ENCODE measurements around the gene TRIM71. TPM values are rescaled to one million over a fixed set of nuclear protein-coding genes. Genes with fewer than 3 reads are reported as not detected.

TRIM71 gene
- total RNA-seq, 1 donor: not detected

DNA sequence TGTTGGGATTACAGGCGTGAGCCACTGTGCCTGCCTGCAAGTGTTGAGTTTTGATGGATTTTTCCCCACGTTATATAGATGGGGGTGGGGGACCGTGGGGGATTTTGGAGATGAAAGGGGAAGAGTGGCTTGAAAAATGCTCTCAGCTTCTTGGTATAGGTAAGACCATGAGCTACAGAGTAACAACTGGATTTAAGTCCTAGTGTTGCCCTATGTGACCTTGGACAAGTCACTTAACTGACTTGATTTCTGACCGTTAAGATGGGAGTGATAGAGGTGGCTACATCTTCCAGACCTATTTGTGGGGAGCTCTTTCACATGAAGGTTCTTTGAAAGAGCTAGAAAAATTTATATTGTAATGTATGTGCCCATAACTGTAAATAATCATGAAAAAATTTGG, 13.3 kb downstream of the TRIM71 start:
- TF ChIP-seq, protein P1, sequence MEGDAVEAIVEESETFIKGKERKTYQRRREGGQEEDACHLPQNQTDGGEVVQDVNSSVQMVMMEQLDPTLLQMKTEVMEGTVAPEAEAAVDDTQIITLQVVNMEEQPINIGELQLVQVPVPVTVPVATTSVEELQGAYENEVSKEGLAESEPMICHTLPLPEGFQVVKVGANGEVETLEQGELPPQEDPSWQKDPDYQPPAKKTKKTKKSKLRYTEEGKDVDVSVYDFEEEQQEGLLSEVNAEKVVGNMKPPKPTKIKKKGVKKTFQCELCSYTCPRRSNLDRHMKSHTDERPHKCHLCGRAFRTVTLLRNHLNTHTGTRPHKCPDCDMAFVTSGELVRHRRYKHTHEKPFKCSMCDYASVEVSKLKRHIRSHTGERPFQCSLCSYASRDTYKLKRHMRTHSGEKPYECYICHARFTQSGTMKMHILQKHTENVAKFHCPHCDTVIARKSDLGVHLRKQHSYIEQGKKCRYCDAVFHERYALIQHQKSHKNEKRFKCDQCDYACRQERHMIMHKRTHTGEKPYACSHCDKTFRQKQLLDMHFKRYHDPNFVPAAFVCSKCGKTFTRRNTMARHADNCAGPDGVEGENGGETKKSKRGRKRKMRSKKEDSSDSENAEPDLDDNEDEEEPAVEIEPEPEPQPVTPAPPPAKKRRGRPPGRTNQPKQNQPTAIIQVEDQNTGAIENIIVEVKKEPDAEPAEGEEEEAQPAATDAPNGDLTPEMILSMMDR (IDR thresholded peaks at IDR 0.05; ENCODE audit: insufficient read depth, low read depth, low read length): no peak
- no peak for DNase-seq (ENCODE audit: low read depth)
- H3K4me3 ChIP-seq (ENCODE audit: low read depth, low read length): no peak overlapping the region

DNA sequence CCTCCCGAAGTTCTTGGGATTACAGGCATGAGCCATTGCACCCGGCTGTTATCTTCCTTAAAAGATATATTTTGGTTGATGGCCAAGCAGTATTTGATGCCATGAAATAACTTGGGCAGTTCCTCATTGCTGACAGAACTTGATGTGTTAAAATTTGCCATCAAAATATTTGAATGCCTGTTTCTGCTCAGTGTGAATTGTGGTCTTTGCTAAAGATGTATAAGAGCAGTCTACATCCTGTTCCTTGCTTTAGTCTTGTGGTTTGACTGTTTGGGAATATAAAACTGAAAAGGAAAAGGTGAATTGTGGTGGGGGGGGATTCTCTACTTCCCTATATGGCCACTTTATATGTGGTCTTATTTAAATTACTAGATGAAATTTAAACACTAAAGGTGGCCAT, 14.0 kb downstream of the TRIM71 start:
- TF ChIP-seq, protein P1 (IDR thresholded peaks at IDR 0.05; ENCODE audit: insufficient read depth, low read depth, low read length): no peak
- H3K4me3 ChIP-seq (ENCODE audit: low read depth, low read length): no peak overlapping the region
- no peak for DNase-seq (ENCODE audit: low read depth)

DNA sequence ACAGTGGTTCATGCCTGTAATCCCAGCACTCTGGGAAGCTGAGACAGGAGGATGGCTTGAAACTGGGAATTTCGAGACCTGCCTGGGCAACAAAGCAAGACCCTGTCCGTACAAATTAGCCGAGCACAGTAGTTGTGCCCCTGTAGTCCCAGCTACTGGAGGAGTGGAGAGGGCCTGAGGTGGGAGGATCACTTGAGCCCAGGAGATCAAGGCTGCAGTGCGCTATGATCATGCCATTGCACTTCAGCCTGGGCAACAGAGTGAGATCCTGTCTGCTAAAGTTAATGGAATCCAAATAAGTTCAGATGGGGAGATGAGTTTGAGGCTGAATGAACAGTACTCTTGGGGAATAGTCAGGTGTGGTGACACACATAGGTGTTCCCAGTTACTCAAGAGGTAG, 14.4 kb downstream of the TRIM71 start:
- TF ChIP-seq, protein P1 (IDR thresholded peaks at IDR 0.05; ENCODE audit: insufficient read depth, low read depth, low read length): no peak
- H3K4me3 ChIP-seq (ENCODE audit: low read depth, low read length): no peak overlapping the region
- no peak for DNase-seq (ENCODE audit: low read depth)

DNA sequence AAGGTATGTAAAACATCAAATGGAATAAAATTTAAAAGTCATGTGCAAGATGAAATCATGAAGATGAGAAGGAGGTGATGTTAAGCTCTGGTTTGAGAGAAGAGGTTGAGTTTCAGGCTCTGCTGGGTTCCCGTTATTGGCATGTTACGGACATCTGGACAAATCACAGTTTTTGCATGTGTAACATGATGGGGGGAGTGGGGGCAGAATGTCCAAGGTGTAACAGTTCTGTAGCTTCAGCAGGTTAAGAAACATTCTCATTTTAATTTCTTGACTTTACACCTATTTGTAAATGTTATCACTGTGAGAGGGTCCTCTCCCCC, 17.2 kb downstream of the TRIM71 start:
- TF ChIP-seq, protein P1 (IDR thresholded peaks at IDR 0.05; ENCODE audit: insufficient read depth, low read depth, low read length): no peak
- DNase-seq (ENCODE audit: low read depth): no peak
- H3K4me3 ChIP-seq (ENCODE audit: low read depth, low read length): no peak overlapping the region

DNA sequence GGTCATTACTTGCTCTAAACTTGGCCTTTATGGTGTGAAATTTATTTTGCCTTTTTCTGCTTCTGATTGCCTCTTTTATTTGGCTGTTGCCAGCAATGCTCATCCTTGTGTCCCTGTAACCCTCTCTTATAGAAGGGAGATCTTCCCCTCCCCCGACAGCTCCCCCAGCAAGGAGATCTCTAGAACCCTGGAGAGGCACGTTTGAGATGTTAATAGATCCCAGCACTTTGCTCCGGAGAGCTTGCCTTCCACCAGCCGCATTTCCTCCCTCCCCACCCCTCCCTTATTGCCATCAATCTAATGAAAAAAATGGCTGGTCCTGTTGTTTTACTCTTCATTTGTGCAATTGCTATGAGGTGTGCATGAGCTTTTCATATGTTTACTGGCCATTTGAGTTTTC, 18.2 kb downstream of the TRIM71 start:
- no peak for DNase-seq (ENCODE audit: low read depth)
- TF ChIP-seq, protein P1 (IDR thresholded peaks at IDR 0.05; ENCODE audit: insufficient read depth, low read depth, low read length): no peak
- no peak overlapping the region for H3K4me3 ChIP-seq (ENCODE audit: low read depth, low read length)

DNA sequence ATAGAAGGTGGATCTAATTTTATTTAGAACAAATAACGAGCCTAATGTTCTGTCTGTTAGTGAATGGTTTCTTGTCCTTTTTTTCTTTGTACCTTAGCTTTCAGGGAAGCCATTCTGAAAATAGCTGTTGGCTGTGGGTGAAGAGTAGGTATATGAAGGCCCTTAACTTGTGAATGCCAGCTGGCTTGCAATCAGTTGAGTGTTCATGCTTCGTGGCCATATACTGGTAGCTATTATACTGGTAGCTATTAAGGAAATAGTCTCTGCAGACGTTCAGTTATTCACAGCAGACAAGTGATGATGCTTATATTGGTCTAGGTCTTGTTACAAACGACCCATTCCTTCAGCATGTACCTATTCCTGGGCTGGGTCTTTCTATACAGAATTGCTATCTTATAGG, 18.8 kb downstream of the TRIM71 start:
- TF ChIP-seq, protein P1 (IDR thresholded peaks at IDR 0.05; ENCODE audit: insufficient read depth, low read depth, low read length): no peak
- no peak overlapping the region for H3K4me3 ChIP-seq (ENCODE audit: low read depth, low read length)
- no peak for DNase-seq (ENCODE audit: low read depth)

DNA sequence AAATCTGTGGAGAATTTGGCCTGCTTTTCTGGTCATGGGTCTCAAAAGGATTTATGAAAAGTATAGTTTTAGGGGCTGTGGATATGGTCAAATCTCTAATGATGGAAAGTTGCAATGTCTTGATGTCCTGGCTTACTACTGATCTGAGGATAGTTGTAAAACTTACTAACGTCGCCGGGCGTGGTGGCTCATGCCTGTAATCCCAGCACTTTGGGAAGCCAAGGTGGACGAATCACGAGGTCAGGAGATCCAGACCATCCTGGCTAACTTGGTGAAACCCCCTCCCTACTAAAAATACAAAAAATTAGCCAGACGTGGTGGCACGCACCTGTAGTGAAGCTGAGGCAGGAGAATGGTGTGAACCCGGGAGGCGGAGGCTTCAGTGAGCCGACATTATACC, 19.6 kb downstream of the TRIM71 start:
- no peak overlapping the region for H3K4me3 ChIP-seq (ENCODE audit: low read depth, low read length)
- TF ChIP-seq, protein P1 (IDR thresholded peaks at IDR 0.05; ENCODE audit: insufficient read depth, low read depth, low read length): no peak
- DNase-seq (ENCODE audit: low read depth): no peak
